COLO668 (cell line): ENCODE results near the gene RRAS.

ENCODE experiments used
- DNase-seq: peaks from one replicate; lab custom pipeline; 2025; ENCODE audit not compliant: unreplicated experiment; lab: John Stamatoyannopoulos, UW

Gene RRAS

GRCh38 chr19:49677231-49677900 is 37.4 kb upstream of the RRAS start, which contains the start of gene PRMT1:
PRMT1 (plus strand) TSS chr19:49677271; CDS start chr19:49677281, 10 bp downstream.
- peak; percentile 62 for DNase-seq

GRCh38 chr19:49676784-49677230 is 36.9 kb upstream of the RRAS start:
- DNase-seq: peak; percentile 99

- peak; percentile 89 for DNase-seq
Measured at GRCh38 chr19:49676136-49676783, 36.3 kb upstream of the RRAS start.

GRCh38 chr19:49672131-49672919 is 32.4 kb upstream of the RRAS start:
- peak; percentile 87 for DNase-seq

GRCh38 chr19:49669516-49669915 is 29.6 kb upstream of the RRAS start:
- DNase-seq: no peak

- no peak for DNase-seq
Measured at GRCh38 chr19:49667473-49667872, 27.5 kb upstream of the RRAS start.

GRCh38 chr19:49666120-49666444 is 26.1 kb upstream of the RRAS start:
- no peak for DNase-seq

GRCh38 chr19:49665351-49666119 is 25.6 kb upstream of the RRAS start, which contains the start of the genes BCL2L12 and IRF3:
BCL2L12 (plus strand) TSS chr19:49665933; CDS start chr19:49666693, 760 bp downstream.
IRF3 (minus strand) TSS chr19:49665857; CDS start chr19:49664838, 1,019 bp downstream.
- peak; percentile 92 for DNase-seq

GRCh38 chr19:49665036-49665350 is 25.1 kb upstream of the RRAS start:
- DNase-seq: no peak

- peak; percentile 92 for DNase-seq
Measured at GRCh38 chr19:49664171-49665035, 24.5 kb upstream of the RRAS start.

- DNase-seq: no peak
Measured at GRCh38 chr19:49663224-49663623, 23.3 kb upstream of the RRAS start.

- no peak for DNase-seq
Measured at GRCh38 chr19:49662011-49662410, 22.1 kb upstream of the RRAS start.

- DNase-seq: no peak
Measured at GRCh38 chr19:49660338-49660961, 20.5 kb upstream of the RRAS start.

GRCh38 chr19:49658566-49659442 is 18.9 kb upstream of the RRAS start:
- no peak for DNase-seq

- DNase-seq: no peak
Measured at GRCh38 chr19:49658139-49658517, 18.2 kb upstream of the RRAS start.

GRCh38 chr19:49657493-49658138 is 17.7 kb upstream of the RRAS start:
- no peak for DNase-seq

- no peak for DNase-seq
Measured at GRCh38 chr19:49656456-49657109, 16.6 kb upstream of the RRAS start.
